SHP77 treated with DMSO at 0.1 percent for 48 hours (cell line): ENCODE data around the gene LAMA4.

Experiments
- DNase-seq: peaks from one replicate; lab custom pipeline; 2025; lab: John Stamatoyannopoulos, UW

Gene LAMA4

GRCh38 chr6:112279031-112279935, 24.9 kb upstream of the LAMA4 start:
- DNase-seq: no peak

GRCh38 chr6:112275365-112275764, 21.0 kb upstream of the LAMA4 start:
- no peak for DNase-seq

GRCh38 chr6:112274774-112275173, 20.4 kb upstream of the LAMA4 start:
- DNase-seq: no peak

- DNase-seq: no peak
These were observed 18.4 kb upstream of the LAMA4 start for GRCh38 chr6:112272799-112273198.

- no peak for DNase-seq
These were observed 16.4 kb upstream of the LAMA4 start for GRCh38 chr6:112270756-112271155.

GRCh38 chr6:112269979-112270566, 15.7 kb upstream of the LAMA4 start:
- DNase-seq: no peak

GRCh38 chr6:112269114-112269513, 14.7 kb upstream of the LAMA4 start:
- DNase-seq: no peak

- no peak for DNase-seq
These were observed 14.3 kb upstream of the LAMA4 start for GRCh38 chr6:112268654-112269053.

GRCh38 chr6:112268019-112268418, 13.7 kb upstream of the LAMA4 start:
- DNase-seq: no peak

GRCh38 chr6:112266331-112266730, 12.0 kb upstream of the LAMA4 start:
- no peak for DNase-seq

GRCh38 chr6:112259337-112259675, 4.9 kb upstream of the LAMA4 start:
- no peak for DNase-seq

GRCh38 chr6:112258642-112259336, 4.4 kb upstream of the LAMA4 start:
- DNase-seq: no peak

GRCh38 chr6:112257178-112257855, 3.0 kb upstream of the LAMA4 start:
- no peak for DNase-seq

- DNase-seq: no peak
These were observed 554 bp upstream of the LAMA4 start for GRCh38 chr6:112254921-112255320.

- DNase-seq: no peak
These were observed 898 bp downstream of the LAMA4 start for GRCh38 chr6:112253498-112253840.

- no peak for DNase-seq
These were observed 1.5 kb downstream of the LAMA4 start for GRCh38 chr6:112252571-112253497.

GRCh38 chr6:112251171-112251875, 3.0 kb downstream of the LAMA4 start:
- no peak for DNase-seq

GRCh38 chr6:112249489-112249888, 4.9 kb downstream of the LAMA4 start:
- no peak for DNase-seq

- no peak for DNase-seq
These were observed 7.1 kb downstream of the LAMA4 start for GRCh38 chr6:112247275-112247674.

- no peak for DNase-seq
These were observed 8.7 kb downstream of the LAMA4 start for GRCh38 chr6:112245511-112246203.
